CD4-positive, alpha-beta T cell (primary cell): ENCODE measurements around the gene XNDC1N. TPM values are rescaled to one million over a fixed set of nuclear protein-coding genes. Genes with fewer than 3 reads are reported as not detected.

ENCODE experiments used
- ATAC-seq: fragments of 200-7000 bp; cut with Tn5 transposase; one replicate; pipeline ENCODE4 v1.10.0; 2022; ENCODE audit warnings: mild to moderate bottlenecking; ENCODE audit not compliant: poor library complexity
- CTCF ChIA-PET: fragments of 350-600 bp; sonication (Branson Sonifier 250); formaldehyde crosslinking; loops from one replicate; lab custom pipeline; 2021; ENCODE audit warnings: antibody characterized with exemption, inconsistent platforms; lab: Charles Lee
- POLR2A ChIA-PET: fragments of 350-600 bp; sonication (Branson Sonifier 250); formaldehyde crosslinking; loops from one replicate; lab custom pipeline; 2021; ENCODE audit warnings: antibody characterized with exemption, inconsistent platforms; lab: Charles Lee
- DNase-seq, 14 experiments: peaks; one replicate each; pipeline ENCODE4 v3.0.0-alpha.2; 2013 to 2020; ENCODE audit warnings: mixed read lengths in 2 of 14
- H3K27ac ChIP-seq, 2 donors: one replicate each; pipeline versions ENCODE4 v1.5.1 to v1.7.0; 2013; ENCODE audit warnings: low read length in 2 of 2, low read depth in 1 of 2, mild to moderate bottlenecking in 1 of 2
- H3K27me3 ChIP-seq, 2 experiments: 1 replicate in 1 of 2; 2 replicates in 1 of 2; pipeline versions ENCODE4 v1.6.1 to v1.7.0; 2013; ENCODE audit warnings: low read length in 2 of 2, control low read depth in 1 of 2, mild to moderate bottlenecking in 1 of 2, moderate library complexity in 1 of 2; ENCODE audit not compliant: insufficient read depth in 2 of 2, control insufficient read depth in 1 of 2
- H3K36me3 ChIP-seq: one replicate; pipeline ENCODE4 v1.6.1; 2013; ENCODE audit warnings: low read length, control low read depth; ENCODE audit not compliant: insufficient read depth
- H3K4me1 ChIP-seq: one replicate; pipeline ENCODE4 v1.6.1; 2013; ENCODE audit warnings: low read length, control low read depth; ENCODE audit not compliant: insufficient read depth
- H3K4me3 ChIP-seq: one replicate; pipeline ENCODE4 v1.5.1; 2013; ENCODE audit warnings: mild to moderate bottlenecking, low read length, moderate library complexity
- H3K9me3 ChIP-seq, 2 experiments: 1 replicate in 1 of 2; 2 replicates in 1 of 2; pipeline versions ENCODE4 v1.6.1 to v1.7.0; 2013; ENCODE audit warnings: low read length in 2 of 2, mild to moderate bottlenecking in 2 of 2, control low read depth in 1 of 2, moderate library complexity in 1 of 2; ENCODE audit not compliant: control insufficient read depth in 1 of 2, insufficient read depth in 1 of 2
- H3K27ac Mint-ChIP-seq: one replicate; pipeline ENCODE4 v1.8.0; 2020; ENCODE audit warnings: mixed read lengths
- H3K27me3 Mint-ChIP-seq: one replicate; pipeline ENCODE4 v1.8.0; 2021; ENCODE audit warnings: mixed read lengths
- H3K36me3 Mint-ChIP-seq: one replicate; pipeline ENCODE4 v1.8.0; 2021; ENCODE audit warnings: low read depth, mixed read lengths
- H3K4me1 Mint-ChIP-seq: one replicate; pipeline ENCODE4 v1.8.0; 2021; ENCODE audit warnings: low read depth, mixed read lengths
- H3K4me3 Mint-ChIP-seq: one replicate; pipeline ENCODE4 v1.8.0; 2020; ENCODE audit warnings: mild to moderate bottlenecking, mixed read lengths
- H3K9me3 Mint-ChIP-seq: one replicate; pipeline ENCODE4 v1.8.0; 2020; ENCODE audit warnings: mixed read lengths
- CTCF ChIP-seq: fragments of 200-600 bp; IDR thresholded peaks from one replicate; pipeline ENCODE4 v1.8.0; 2022; ENCODE audit warnings: antibody characterized with exemption, mild to moderate bottlenecking
- intact Hi-C, 2 experiments: fragments of 100-400 bp; cut with DNase I in 1 of 2; cut with micrococcal nuclease in 1 of 2; formaldehyde crosslinking; loops; one replicate each; pipeline versions ENCODE4 v1.15.1 to v1.9.0; 2023 to 2025; cut with DNase I, micrococcal nuclease
- total RNA-seq, 174 experiments: library from RNA in 2 of 174; stranded (reverse) in 2 of 174; gene quantifications; one replicate each; pipeline ENCODE4 v1.2.3 and lab custom pipeline; 2021 to 2026

XNDC1N gene
- total RNA-seq, 2 experiments from 2014 or later = 14.9 to 15.7 TPM

- Histone ChIP-seq H3K4me1 (no peaks in the 10 kb centered on the region), H3K36me3 (peaks cover 40% of the 10 kb centered on the region), H3K4me3 (no peak overlapping the region), H3K27me3 (no peaks in the 10 kb centered on the region), H3K27ac (no peak overlapping the region), H3K9me3 (peaks cover 0 to 3% of the 10 kb centered on the region in 2 experiments)
- ATAC-seq (no peak), DNase-seq (no peak)
- Mint-ChIP-seq H3K4me3 (no peak overlapping the region), H3K4me1 (no peaks in the 10 kb centered on the region), H3K27me3 (no peaks in the 10 kb centered on the region), H3K9me3 (no peaks in the 10 kb centered on the region), H3K27ac (no peak overlapping the region), H3K36me3 (peaks cover 52% of the 10 kb centered on the region)
- TF ChIP-seq CTCF = no peak
- CTCF ChIA-PET = no interaction called here
- intact Hi-C loops = no loop called here
- POLR2A ChIA-PET = no interaction called here
Observed at GRCh38 chr11:71964641-71965040, 36.2 kb upstream of the XNDC1N start.

- peaks cover 0 to 3% of the 10 kb centered on the region in 2 experiments for H3K9me3 ChIP-seq
- TF ChIP-seq CTCF = no peak
- H3K4me1 ChIP-seq = no peaks in the 10 kb centered on the region
- ATAC-seq = no peak
- no peak for DNase-seq
- intact Hi-C loops = no loop called here
- Mint-ChIP-seq H3K4me3 (no peak overlapping the region), H3K27ac (no peak overlapping the region), H3K4me1 (no peaks in the 10 kb centered on the region), H3K36me3 (peaks cover 49% of the 10 kb centered on the region), H3K9me3 (no peaks in the 10 kb centered on the region), H3K27me3 (no peaks in the 10 kb centered on the region)
- H3K36me3 ChIP-seq = peaks cover 36% of the 10 kb centered on the region
- H3K27me3 ChIP-seq = no peaks in the 10 kb centered on the region
- ChIA-PET CTCF (no interaction called here), POLR2A (no interaction called here)
- no peak overlapping the region for H3K4me3 ChIP-seq
- no peak overlapping the region for H3K27ac ChIP-seq
Observed at GRCh38 chr11:71963468-71963867, 35.1 kb upstream of the XNDC1N start.

GRCh38 chr11:71962428-71963038 lies 34.1 kb upstream of the XNDC1N start:
- ATAC-seq = no peak
- H3K4me3 ChIP-seq = no peak overlapping the region
- no peaks in the 10 kb centered on the region for H3K4me1 ChIP-seq
- no peaks in the 10 kb centered on the region for H3K4me1 Mint-ChIP-seq
- POLR2A ChIA-PET = no interaction called here
- H3K27ac ChIP-seq = no peak overlapping the region
- peaks cover 0 to 3% of the 10 kb centered on the region in 2 experiments for H3K9me3 ChIP-seq
- H3K27ac Mint-ChIP-seq = no peak overlapping the region
- H3K4me3 Mint-ChIP-seq = no peak overlapping the region
- no peaks in the 10 kb centered on the region for H3K9me3 Mint-ChIP-seq
- intact Hi-C loops = no loop called here
- DNase-seq = peak in 2 of 14 experiments; percentile 8 to 11
- H3K27me3 Mint-ChIP-seq = no peaks in the 10 kb centered on the region
- H3K36me3 ChIP-seq = peaks cover 31% of the 10 kb centered on the region
- peaks cover 46% of the 10 kb centered on the region for H3K36me3 Mint-ChIP-seq
- no peak for TF ChIP-seq CTCF
- no peaks in the 10 kb centered on the region for H3K27me3 ChIP-seq
- CTCF ChIA-PET = no interaction called here
